GM19238 (cell line): ENCODE measurements around the gene OXA1L.
"Not testable (repeated sequence)": the region's sequence is repeated elsewhere in the genome, so short reads cannot be mapped to it uniquely, and the experiment has no call there.

ENCODE experiments used
- DNase-seq: peaks from one replicate; pipeline ENCODE4 v3.0.0; 2011; ENCODE audit warnings: low spot score; ENCODE audit not compliant: insufficient read length

Gene OXA1L

DNA sequence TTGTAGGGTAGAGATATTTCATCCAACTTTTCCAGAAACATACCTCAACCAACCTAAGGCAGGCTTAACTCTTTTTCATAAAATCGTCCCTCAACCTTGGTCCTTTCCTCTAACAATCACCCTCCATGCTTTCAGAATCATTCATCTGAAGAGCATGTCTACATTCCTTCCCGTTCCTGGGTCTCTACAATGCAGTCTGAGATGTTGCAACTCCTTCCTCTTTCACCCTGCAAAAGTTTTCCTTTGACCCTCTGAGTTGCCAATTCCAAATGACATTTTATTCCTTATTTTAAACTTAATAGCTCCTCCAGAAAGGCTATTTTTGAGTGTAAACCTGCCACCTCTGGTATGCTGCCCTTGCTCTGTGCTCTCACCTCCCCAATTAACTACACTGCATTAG lies 32.0 kb downstream of the OXA1L start:
- DNase-seq, result no peak

DNA sequence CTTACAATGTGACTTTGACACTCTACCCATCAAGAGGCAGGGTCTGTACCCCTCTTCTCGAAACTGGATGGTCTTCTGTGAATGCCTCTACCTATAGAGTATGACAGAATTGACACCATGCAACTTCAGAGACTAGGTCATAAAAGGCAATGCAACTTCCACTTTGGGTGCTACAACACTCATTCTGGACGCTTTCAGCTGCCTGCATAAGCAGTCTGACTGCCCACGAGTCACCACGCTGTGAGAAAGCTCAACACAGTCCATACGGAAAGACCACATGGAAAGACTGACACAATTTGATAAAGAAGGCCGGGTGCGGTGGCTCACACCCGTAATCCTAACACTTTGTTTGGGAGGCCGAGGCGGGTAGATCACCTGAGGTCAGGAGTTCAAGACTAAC lies 33.9 kb downstream of the OXA1L start:
- DNase-seq, result no peak

DNA sequence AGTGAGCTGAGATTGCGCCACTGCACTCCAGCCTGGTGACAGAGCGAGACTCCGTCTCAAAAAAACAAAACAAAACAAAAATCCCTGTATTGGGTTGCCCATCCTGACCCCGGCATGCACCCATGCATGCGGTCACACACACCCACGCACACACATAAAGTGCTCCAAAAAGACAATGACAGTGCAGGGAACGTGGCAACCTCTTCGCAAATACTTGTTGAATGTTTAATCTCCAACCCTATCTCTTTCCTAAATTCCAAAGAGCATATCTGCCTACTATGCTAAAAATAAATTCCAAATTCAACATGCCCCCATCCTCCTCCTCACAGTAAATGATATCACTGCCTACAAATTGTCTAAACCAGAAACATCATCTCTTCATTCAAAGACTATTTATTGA lies 35.2 kb downstream of the OXA1L start:
- no peak for DNase-seq

DNA sequence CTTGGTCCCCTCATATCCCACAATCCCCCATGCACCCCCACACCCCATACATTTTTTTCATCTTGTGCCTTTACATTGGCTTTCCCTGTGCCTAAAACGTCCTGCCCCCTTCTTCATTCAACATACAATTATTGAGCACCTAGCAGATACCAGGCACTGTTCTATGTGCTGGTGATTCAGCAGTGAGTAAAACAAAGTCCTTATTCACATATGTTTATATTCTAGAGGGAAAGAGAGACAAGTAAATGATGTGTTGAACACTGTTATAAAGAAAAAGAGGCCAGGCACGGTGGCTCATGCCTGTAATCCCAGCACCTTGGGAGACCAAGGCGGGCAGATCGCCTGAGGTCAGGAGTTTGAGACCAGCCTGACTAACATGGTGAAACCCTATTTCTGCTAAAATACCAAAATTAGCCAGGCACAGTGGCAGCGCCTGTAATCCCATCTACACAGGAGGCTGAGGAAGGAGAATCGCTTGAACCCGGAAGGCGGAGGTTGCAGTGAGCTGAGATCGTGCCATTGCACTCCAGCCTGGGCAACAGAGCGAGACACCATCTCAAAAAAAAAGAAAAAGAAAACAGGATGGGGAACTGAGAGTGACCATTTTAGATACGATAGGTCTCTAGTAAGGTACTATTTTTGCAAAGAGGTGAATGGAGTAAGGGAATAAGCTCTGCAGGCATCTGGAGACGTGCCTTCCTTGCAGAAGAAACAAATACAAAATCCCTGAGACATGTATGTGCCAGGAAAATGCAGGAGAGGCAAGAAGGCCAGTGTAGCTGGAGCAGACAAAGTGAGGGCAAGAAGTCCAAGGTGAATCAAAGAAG lies 36.6 kb downstream of the OXA1L start:
- no peak for DNase-seq

DNA sequence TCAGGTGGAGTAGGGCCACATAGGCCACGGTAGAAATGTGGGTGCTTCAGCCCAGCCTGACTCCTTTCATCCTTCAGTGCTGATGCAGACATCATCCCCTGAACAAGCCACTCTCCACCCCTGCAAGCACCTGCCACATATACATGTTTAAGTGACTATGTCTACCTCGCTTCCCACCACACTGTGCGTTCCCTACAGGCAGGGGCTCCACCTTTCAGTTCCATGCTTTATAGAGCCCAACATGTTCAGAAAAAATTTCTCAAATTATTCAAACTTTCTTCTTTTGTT lies 37.1 kb downstream of the OXA1L start:
- no peak for DNase-seq

DNA sequence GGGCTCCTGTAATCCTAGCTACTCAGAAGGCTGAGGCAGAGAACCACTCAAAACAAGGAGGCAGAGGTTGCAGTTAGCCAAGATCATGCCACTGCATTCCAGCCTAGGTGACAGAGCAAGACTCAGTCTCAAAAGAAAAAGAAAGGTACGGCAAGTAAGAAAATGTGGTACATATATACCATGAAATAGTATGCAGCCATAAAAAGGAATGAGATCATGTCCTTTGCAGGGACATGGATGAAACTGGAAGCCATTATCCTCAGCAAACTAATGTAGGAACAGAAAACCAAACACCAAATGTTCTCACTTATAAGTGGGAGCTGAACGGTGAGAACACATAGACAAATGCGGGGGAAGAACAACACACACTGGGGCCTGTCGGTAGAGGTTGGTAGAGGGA lies 38.7 kb downstream of the OXA1L start:
- DNase-seq, result not testable (repeated sequence)

DNA sequence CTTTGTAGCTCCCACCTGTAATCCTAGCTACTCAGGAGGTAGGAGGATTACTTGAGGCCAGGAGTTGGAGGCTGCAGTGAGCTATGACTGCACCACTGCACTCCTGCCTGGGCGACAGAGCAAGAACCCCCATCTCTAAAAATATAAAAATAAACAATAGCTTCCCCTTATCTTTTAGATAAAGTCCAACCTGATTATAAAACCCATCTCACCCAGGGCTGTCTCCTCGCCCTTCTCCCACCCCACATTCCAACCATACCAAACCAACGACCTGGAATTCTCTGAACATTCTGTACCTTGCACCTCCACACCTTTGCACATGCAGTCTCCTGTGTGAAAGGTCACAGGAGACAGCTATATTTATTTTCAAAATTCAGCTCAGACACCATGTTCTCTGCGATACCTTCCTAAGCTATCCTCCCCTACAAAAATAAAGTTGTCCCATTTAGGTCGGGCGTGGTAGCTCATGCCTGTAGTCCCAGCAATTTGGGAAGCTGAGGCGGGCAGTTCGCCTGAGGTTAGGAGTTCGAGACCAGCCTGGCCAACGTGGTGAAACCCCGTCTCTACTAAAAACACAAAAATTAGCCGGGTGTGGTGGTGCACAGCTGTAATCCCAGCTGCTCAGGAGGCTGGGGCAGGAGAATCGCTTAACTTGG lies 41.1 kb downstream of the OXA1L start:
- DNase-seq, result no peak

DNA sequence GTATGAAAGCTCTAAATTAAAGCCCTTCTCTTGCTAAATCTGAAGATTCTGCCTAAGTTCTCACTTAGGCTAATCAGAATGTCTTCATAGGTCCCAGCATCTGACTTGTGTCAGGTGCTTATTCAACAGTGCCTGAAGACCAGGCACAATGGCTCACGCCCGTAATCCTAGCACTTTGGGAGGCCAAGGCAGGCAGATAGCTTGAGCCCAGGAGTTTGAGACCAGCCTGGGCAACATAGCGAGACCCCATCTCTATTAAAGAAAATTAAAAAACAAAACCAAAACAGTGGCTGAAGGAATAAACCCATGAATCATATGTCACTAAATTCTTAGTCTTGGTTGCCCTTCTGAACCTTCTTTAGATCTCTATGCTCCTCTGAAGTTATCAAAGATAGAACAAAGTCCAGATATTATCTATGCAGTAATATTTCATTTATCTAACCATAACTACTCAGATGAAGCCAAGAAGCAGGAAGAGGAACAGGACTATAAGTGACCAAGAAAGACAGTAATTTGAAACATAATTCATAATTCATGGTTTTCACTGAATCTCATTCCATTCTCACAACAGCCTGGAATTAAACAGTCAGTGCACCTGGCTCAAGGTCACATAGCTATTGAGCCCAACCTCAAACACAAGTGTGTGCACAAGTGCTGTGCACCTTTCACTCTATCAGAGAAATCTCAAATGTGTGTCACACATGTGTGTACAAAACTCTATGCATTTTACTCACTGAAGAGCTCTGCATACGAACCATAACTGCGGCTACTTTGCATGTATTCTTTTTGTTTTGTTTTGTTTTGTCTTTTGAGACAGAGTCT lies 42.1 kb downstream of the OXA1L start:
- DNase-seq, result no peak

DNA sequence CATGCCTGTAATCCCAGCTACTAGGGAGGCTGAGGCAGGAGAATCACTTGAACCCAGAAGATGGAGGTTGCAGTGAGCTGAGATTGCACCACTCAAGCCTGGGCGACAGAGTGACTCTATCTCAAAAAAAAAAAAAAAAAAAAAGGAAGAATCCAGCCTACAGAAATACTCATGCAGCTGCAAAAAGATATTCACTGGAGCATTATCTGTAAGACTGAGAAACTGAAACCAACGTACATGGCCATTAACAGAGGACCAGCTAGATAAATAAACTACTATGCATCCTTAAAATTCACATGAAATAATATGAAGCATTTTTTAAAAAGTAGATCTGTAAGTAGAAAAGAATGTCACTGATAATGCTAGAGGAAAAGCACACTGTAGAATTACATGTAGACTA lies 45.2 kb downstream of the OXA1L start:
- DNase-seq, result no peak

DNA sequence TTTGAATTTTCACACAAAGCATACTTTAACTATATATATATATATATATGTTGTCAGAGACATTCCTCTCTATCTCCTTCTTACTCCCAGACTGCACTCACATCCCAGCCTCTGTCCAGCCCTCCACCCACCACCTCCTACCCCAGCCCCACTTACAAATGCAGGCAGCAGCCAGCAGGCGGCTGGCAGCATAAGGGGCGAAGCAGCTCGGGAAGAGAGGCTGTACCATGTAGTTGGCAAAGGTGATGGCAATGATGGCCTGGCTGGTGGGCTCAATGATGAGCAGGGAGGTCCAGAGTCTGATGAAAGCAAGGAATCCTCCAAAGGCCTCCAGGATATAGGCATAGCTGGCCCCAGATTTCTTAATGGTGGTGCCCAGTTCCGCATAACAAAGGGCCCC lies 46.3 kb downstream of the OXA1L start:
- no peak for DNase-seq

DNA sequence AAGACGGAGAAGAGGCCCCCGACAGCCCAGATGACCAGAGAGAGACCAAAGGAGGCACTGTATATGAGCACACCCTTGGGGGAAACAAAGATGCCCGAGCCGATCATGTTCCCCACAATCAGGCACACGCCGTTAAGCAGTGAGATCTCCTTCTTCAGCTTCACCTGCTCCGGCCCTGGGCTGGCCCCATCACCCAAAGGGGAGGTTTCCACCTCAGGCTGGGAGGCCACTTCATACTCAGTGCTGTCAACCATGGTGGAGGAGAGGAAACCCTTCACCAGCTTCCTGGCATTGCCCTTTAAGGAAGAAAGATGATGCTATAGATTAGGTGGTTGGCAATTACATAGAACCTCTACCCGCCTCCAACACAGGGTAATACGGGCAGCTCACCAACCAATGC lies 46.7 kb downstream of the OXA1L start:
- no peak for DNase-seq

DNA sequence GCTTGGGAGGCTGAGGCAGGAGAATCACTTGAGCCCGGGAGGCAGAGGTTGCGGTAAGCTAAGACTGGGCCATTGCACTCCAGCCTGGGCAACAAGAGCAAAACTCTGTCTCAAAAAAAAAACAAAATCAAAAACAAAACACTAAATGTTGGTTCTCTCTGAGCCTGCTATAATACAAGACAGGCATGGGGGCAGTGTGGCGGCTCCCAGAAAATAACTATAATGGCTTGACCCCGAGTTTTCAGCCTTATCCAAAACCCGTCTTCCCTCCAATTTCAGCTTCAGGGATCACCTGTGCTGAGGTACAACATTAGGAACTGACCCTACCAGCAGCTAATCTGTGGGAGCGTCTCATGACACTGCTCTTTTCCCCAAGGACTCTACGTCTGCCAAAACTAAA lies 47.9 kb downstream of the OXA1L start:
- no peak for DNase-seq

DNA sequence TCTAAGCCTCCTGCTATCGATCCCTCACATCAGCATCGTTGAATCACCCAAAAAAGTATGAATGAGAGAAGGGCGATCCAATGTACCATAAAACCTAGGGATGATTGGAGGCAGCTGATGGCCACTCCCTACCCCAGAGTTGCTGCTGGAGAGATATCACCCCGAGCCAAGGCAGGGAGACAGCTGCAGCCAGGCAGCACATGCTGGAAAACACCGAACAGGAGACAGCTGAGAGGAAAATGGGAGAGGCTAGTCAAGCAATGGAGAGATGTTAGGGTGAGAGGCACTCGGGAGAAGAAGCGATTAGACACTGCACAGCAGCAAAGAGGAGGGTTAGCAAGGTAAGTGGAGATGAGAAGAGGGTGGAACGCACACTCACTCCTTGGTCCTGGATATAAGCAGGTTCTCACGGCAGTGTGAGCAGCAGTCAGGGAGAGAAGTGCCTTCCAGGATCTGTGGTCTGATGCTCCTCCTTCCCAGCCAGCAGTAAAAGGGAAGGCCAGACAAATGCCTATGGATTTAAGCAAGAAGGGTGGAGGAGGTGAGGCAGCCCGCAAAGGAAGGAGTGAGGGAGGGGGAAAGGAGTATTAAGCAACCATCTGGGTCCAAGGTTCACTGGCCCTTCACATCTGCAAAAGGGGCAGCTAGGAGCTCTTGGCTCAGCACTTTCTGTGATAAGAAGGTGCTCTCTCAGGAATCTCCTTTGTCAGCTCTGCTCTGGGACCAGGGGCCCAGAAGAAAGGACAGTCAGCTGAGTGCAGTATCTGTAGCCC lies 48.6 kb downstream of the OXA1L start, which contains the start of gene SLC7A7:
SLC7A7 (minus strand) TSS at position 495 of the 773 bp plus-strand sequence. CDS start 2,037 bp downstream, outside the sequence.
- no peak for DNase-seq

DNA sequence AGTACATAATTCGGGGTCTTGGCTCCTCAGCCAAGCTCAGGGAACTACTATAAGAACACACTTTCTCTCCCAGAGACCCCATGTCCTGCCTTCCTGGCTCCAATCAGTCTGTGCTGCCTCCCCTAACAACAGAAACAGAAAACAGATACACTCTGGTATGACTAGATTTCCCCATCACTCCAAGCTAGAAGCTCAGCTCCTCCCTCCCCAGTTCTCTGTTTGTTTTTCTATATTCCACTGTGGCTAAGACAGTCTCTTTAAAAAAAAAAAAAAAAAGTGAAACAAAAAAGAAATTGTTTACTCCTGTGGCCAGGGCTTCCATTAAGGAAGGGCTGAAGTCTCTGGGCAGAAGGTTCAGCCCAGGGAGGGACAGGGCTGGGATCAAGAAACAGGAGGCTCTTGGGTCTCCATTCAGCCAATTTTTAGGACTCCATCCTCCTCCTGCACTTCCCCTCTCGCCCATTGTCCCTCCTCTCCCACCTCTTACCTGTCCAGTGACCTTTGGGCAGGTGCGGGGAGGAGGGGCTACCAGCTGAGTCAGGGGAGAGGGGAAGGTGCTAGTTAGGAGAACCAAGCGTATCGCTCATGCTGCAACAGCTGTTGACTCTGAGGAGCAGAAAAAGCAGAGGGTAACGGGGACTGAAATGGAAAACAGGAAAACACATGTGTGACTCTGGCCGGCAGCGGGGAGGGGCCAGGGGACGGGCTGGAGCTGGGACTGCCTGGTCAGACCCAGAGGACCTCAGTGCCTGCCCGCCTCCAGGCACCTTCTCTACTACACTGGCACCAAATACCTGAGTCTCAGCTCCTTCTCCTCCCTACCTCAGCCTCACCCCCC lies 52.9 kb downstream of the OXA1L start:
- DNase-seq, result no peak

DNA sequence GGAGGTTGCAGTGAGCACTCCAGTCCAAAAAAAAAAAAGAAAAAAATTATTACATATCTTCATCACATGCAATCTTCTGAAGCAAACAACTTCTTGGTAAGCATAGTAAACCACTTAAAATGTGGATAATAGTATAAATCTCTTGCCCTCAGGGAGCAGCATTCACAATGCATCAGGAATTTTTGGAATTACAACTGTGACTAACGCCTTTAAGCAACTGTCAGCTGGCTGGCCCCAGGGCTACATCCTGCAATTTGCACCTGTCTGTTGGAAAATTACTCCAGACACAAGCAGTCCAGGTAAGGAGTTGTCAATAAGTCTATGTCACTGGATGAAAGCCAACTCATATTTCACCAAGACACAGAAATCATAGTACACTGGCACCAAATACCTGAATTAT lies 54.2 kb downstream of the OXA1L start:
- no peak for DNase-seq

DNA sequence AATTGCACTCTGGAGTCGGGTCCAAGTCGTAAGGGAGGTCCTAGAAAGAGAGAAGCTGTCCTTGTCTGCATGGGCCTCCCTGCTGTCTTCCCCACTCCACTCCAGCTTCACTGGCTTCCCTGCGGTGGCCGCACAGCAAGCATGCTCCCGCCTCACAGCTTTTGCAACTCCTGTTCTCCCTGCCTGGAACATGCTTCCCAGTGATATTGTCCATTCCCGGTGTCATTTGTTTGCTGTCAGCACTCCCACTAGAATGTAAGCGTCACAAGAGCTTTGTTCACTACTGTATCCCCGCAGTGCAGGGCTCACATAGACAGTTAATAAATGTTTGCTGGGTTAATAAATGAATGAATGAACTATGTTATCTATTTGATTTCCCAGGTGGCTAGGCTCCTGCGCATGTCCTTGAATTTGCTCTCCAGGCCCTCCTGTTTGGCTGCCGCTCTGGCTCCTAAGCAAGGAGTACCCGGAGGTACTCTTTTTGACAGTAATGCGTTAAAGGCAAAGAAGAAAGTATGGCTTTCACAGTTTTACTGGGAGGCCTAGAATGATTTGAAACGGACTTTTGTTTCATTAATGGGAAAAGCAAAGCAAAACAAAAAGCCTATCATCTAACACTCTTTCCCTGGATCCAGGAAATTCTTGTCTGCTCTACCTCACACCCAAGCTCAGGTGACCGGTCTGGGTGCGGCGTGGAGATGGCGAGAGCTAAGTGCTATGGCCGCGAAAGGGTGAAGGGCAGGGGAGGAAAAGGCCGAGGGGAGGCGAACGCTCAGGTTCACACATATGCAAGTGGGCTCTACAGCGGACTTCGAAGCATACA lies 54.9 kb downstream of the OXA1L start:
- DNase-seq, result no peak

DNA sequence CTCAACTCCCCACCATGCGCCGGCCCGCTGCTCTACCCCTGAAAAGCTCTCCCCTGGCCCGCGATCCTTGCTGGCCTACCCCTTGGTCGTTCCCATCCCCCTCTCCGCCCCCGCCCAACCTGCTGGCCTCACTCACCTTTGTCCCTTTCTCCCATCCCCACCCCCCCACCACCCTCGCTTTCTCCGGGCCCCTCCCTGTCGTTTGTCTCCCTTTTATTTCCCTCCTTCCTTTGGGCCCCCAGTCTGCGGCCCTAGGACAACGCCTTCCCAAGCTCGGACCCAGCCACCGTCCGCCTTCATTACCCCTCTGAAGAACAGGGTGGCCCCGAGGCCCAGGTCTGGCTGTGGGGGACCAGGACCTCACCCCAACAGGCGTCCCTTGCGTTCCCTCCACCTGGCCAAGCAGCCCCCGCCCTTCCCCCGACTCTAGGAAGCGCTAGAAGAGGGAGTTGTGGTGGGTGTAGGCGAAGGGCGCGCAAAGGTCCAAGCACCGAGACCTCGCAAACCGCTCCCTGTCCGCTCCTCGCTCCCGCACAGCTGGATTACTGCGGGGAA lies 55.6 kb downstream of the OXA1L start:
- DNase-seq, result no peak
